HepG2 (cell line): ENCODE results near the gene CCN2. TPM values are rescaled to one million over a fixed set of nuclear protein-coding genes. Genes with fewer than 3 reads are reported as not detected.

Experiments used
- AGO2 ChIP-seq: fragments of 200-400 bp; formaldehyde crosslinking; optimal IDR thresholded peaks from 2 replicates; pipeline ENCODE3; 2017; ENCODE audit warnings: mild to moderate bottlenecking, low read depth, low read length, moderate library complexity
- ATF6 ChIP-seq: sonication (generic); formaldehyde crosslinking; conservative IDR thresholded peaks from 2 replicates; pipeline ENCODE4 v1.4.0; 2020; ENCODE audit warnings: missing genetic modification reagents
- BORCS8-MEF2B ChIP-seq: sonication (generic); formaldehyde crosslinking; IDR thresholded peaks from 2 replicates; pipeline ENCODE4 v1.8.0; 2022; ENCODE audit warnings: mild to moderate bottlenecking, missing genetic modification reagents
- ELF1 ChIP-seq: sonication (generic); formaldehyde crosslinking; IDR thresholded peaks from 2 replicates; pipeline ENCODE4 v1.4.0; 2020; ENCODE audit warnings: missing genetic modification reagents
- FOXC1 ChIP-seq: sonication (generic); formaldehyde crosslinking; IDR thresholded peaks from 2 replicates; pipeline ENCODE4 v1.8.0; 2022; ENCODE audit warnings: mild to moderate bottlenecking, missing genetic modification reagents, borderline replicate concordance
- KAT2B ChIP-seq: fragments of 150-350 bp; IDR thresholded peaks from 2 replicates; pipeline ENCODE4 v1.6.1; 2014; ENCODE audit warnings: low read depth, low read length, borderline replicate concordance
- KLF9 ChIP-seq: IDR thresholded peaks from 2 replicates; pipeline ENCODE4 v1.6.1; 2016; ENCODE audit warnings: low read depth
- MAFK ChIP-seq, 2 experiments: IDR thresholded peaks in 1 of 2; conservative IDR thresholded peaks in 1 of 2; 2 replicates each; pipeline ENCODE4 v1.6.1; 2011; ENCODE audit warnings: improper control_type of control experiment in 2 of 2, low read length in 2 of 2
- MAX ChIP-seq: IDR thresholded peaks from 2 replicates; pipeline ENCODE4 v1.6.1; 2012; ENCODE audit warnings: inconsistent platforms
- MLLT10 ChIP-seq: sonication (generic); formaldehyde crosslinking; IDR thresholded peaks from 2 replicates; pipeline ENCODE4 v1.4.0; 2020; ENCODE audit warnings: missing genetic modification reagents
- NBN ChIP-seq: fragments of 450-650 bp; conservative IDR thresholded peaks from 2 replicates; pipeline ENCODE4 v1.6.1; 2017
- REPIN1 ChIP-seq: sonication (generic); formaldehyde crosslinking; IDR thresholded peaks from 2 replicates; pipeline ENCODE4 v1.8.0; 2022; ENCODE audit warnings: missing genetic modification reagents, low read depth, mild to moderate bottlenecking, borderline replicate concordance
- SETDB1 ChIP-seq: sonication (generic); formaldehyde crosslinking; IDR thresholded peaks from 2 replicates; pipeline ENCODE4 v1.5.1; 2020; ENCODE audit warnings: missing genetic modification reagents, mild to moderate bottlenecking, borderline replicate concordance
- SMC3 ChIP-seq: IDR thresholded peaks from 2 replicates; pipeline ENCODE4 v1.6.1; 2011; ENCODE audit warnings: low read length, improper control_type of control experiment
- ZKSCAN1 ChIP-seq: fragments of 150-350 bp; IDR thresholded peaks from 2 replicates; pipeline ENCODE4 v1.6.1; 2014; ENCODE audit warnings: low read length
- ZNF205 ChIP-seq: IDR thresholded peaks from 2 replicates; pipeline ENCODE4 v1.6.1; 2018; ENCODE audit warnings: missing biosample characterization, missing genetic modification reagents
- ZNF574 ChIP-seq: sonication (generic); formaldehyde crosslinking; IDR thresholded peaks from 2 replicates; pipeline ENCODE4 v1.4.0; 2020; ENCODE audit warnings: missing genetic modification reagents
- ZNF639 ChIP-seq: conservative IDR thresholded peaks from 2 replicates; pipeline ENCODE4 v1.6.1; 2018; ENCODE audit warnings: missing genetic modification reagents
- ZNF678 ChIP-seq: sonication (generic); formaldehyde crosslinking; IDR thresholded peaks from 2 replicates; pipeline ENCODE4 v1.4.0; 2020; ENCODE audit warnings: mild to moderate bottlenecking, missing genetic modification reagents
- ZNF740 ChIP-seq: sonication (generic); formaldehyde crosslinking; IDR thresholded peaks from 2 replicates; pipeline ENCODE4 v1.4.0; 2020; ENCODE audit warnings: missing genetic modification reagents
- ZNF775 ChIP-seq: sonication (generic); formaldehyde crosslinking; IDR thresholded peaks from 2 replicates; pipeline ENCODE4 v1.4.0; 2020; ENCODE audit warnings: missing genetic modification reagents, mild to moderate bottlenecking, moderate library complexity, borderline replicate concordance
- ZNF776 ChIP-seq: sonication (generic); formaldehyde crosslinking; IDR thresholded peaks from 2 replicates; pipeline ENCODE4 v1.4.0; 2020; ENCODE audit warnings: mild to moderate bottlenecking, missing genetic modification reagents
- ZNF879 ChIP-seq: sonication (generic); formaldehyde crosslinking; IDR thresholded peaks from 2 replicates; pipeline ENCODE4 v1.8.1; 2023; ENCODE audit warnings: missing genetic modification reagents
- ZSCAN22 ChIP-seq: sonication (generic); formaldehyde crosslinking; IDR thresholded peaks from 2 replicates; pipeline ENCODE4 v1.4.0; 2020; ENCODE audit warnings: mild to moderate bottlenecking, missing genetic modification reagents
- polyA plus RNA-seq, 8 experiments: library from polyadenylated mRNA; depleted of rRNA in 3 of 8; stranded (reverse) in 7 of 8; unstranded in 1 of 8; fragments of >200 nt; fragmentation: Illumina TruSeq in 4 of 8; extraction: Trizol in 4 of 8; gene quantifications; 2 replicates each; pipeline versions ENCODE4 v1.2.1 to v1.2.3, GENCODE V29; 2011 to 2016; ENCODE audit warnings: low read depth in 4 of 8, missing spikeins in 1 of 8, mixed read lengths in 1 of 8; ENCODE audit not compliant: insufficient read depth in 1 of 8
- total RNA-seq, 5 experiments: library from RNA; depleted of rRNA; stranded (reverse); fragments of >200 nt; fragmentation: Illumina TruSeq; extraction: Trizol; gene quantifications; 2 replicates each; pipeline ENCODE4 v1.2.3, GENCODE V29; 2016; ENCODE audit warnings: low read depth in 1 of 5

CCN2 gene
- total and polyA plus RNA-seq, 2 of the 13 experiments (the other 11 are each of a cell fraction or from before 2014, with no cell fraction given), result 34.7 to 316 TPM

GRCh38 chr6:131949909-131950766 is 1.0 kb downstream of the CCN2 start (continued):
- TF ChIP-seq ZNF574, result peak; percentile 82
- 0 out of 2 replicates have a peak, but pooled peaks have one; percentile 25 for TF ChIP-seq KLF9 (CRISPR knock-in tag)
- TF ChIP-seq KAT2B, result no peak
- TF ChIP-seq NBN, result no peak
- TF ChIP-seq FOXC1 (CRISPR knock-in tag), result peak; percentile 89
- no peak for TF ChIP-seq MAFK (conservative IDR thresholded peaks at IDR 0.05 in 1 of 2, IDR thresholded peaks at IDR 0.05 in 1 of 2; ENCODE audit: low read length in 2 of 2)
- no peak for TF ChIP-seq ZKSCAN1
- 0 out of 2 replicates have a peak, but pooled peaks have one; percentile 38 for TF ChIP-seq ZNF205
- TF ChIP-seq ZNF639 (CRISPR knock-in tag), result peak; percentile 65; the same call in 1 of the 2 replicates
- TF ChIP-seq ZNF879 (CRISPR knock-in tag), result peak; percentile 82; the same call in 1 of the 2 replicates
- no peak for TF ChIP-seq ZSCAN22
- peak; percentile 96 for TF ChIP-seq AGO2
- no peak; the same call in 1 of the 2 replicates for TF ChIP-seq ATF6 (CRISPR knock-in tag)
- TF ChIP-seq MLLT10 (CRISPR knock-in tag), result peak; percentile 94
- TF ChIP-seq ZNF775 (CRISPR knock-in tag), result no peak; the same call in 1 of the 2 replicates
- TF ChIP-seq ZNF678 (CRISPR knock-in tag), result peak; percentile 38; the same call in 1 of the 2 replicates
- peak; percentile 12; the same call in 1 of the 2 replicates for TF ChIP-seq ELF1 (CRISPR knock-in tag)
- TF ChIP-seq SETDB1 (CRISPR knock-in tag), result no peak; the same call in 1 of the 2 replicates
- TF ChIP-seq SMC3, result no peak; the same call in 1 of the 2 replicates
- TF ChIP-seq BORCS8-MEF2B (CRISPR knock-in tag), result peak; percentile 74
- TF ChIP-seq ZNF740 (CRISPR knock-in tag), result peak; percentile 52; the same call in 1 of the 2 replicates
- peak; percentile 58 for TF ChIP-seq MAX
- TF ChIP-seq REPIN1 (CRISPR knock-in tag), result peak; percentile 67; the same call in 1 of the 2 replicates
- no peak; the same call in 1 of the 2 replicates for TF ChIP-seq ZNF776 (CRISPR knock-in tag)
